Measurements from ENCODE around the gene SEC22A. TPM values are rescaled to one million over a fixed set of nuclear protein-coding genes. Genes with fewer than 3 reads are reported as not detected.

The SEC22A gene
- total RNA-seq, 1 experiment from 2014 or later = 46.3 TPM

DNA sequence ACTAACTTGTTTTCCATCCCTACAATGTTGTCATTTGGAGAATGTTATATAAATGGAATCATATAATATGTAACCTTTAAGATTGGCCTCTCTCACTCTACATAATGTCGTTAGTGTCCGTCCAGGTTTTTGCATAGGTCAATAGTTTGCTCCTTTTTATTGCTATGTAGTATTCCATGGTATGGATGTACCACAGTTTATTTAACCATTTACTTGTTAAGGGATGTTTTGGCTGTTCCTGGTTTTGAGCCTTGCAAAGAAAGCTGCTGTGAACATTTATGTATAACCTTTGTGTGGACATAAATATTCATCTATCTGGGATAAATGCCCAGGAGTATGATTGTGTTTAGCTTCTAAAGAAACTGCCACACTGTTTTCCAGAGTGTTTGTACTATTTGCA lies 34.1 kb upstream of the SEC22A start:
- no peaks in the 10 kb centered on the region for H3K9me2 ChIP-seq (replicated peaks; ENCODE audit: insufficient read depth, low read length)
- no peak overlapping the region for H3K27ac ChIP-seq (ENCODE audit: low read length)
- H3K79me2 ChIP-seq (ENCODE audit: low read length) = no peaks in the 10 kb centered on the region
- peaks cover 2% of the 10 kb centered on the region; the same call in 1 of the 2 replicates for H3K9me3 ChIP-seq (ENCODE audit: low read length)
- no peak for DNase-seq
- H3K27me3 ChIP-seq (ENCODE audit: low read length) = no peaks in the 10 kb centered on the region
- H4K20me1 ChIP-seq (ENCODE audit: insufficient read depth, low read depth, low read length) = no peaks in the 10 kb centered on the region
- no peak overlapping the region for H3K9ac ChIP-seq (ENCODE audit: low read length)
- no peak overlapping the region for H2AFZ ChIP-seq (ENCODE audit: low read length)
- H3K4me3 ChIP-seq (ENCODE audit: low read length) = no peak overlapping the region
- H3K36me3 ChIP-seq (ENCODE audit: insufficient read depth, low read length) = peaks cover 5% of the 10 kb centered on the region; the same call in 1 of the 2 replicates
- no peak overlapping the region for H3K4me2 ChIP-seq (ENCODE audit: low read depth, low read length, poor library complexity, severe bottlenecking)
- H3K4me1 ChIP-seq (ENCODE audit: low read length) = no peaks in the 10 kb centered on the region

DNA sequence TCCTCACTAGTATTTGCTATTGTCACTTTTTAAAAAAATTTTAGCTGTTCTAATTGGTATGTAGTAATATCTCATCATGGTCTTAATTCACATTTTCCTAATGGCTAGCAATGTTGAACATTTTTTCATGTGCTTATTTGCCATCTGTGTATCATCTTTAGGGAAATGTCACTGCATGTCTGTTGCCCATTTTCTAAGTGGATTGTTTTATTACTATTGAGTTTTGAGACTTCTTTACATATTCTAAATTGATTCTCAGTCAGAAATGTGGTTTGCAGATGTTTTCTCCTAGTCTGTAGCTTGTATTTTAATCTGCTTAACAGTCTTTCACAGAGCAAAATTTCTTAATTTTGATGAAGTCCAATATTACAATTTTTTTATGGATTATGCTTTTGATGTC lies 33.6 kb upstream of the SEC22A start:
- Histone ChIP-seq H3K27ac (ENCODE audit: low read length) (no peak overlapping the region), H3K9me3 (ENCODE audit: low read length) (peaks cover 2% of the 10 kb centered on the region; the same call in 1 of the 2 replicates), H3K4me2 (ENCODE audit: low read depth, low read length, poor library complexity, severe bottlenecking) (no peak overlapping the region), H2AFZ (ENCODE audit: low read length) (no peak overlapping the region), H3K9me2 (replicated peaks; ENCODE audit: insufficient read depth, low read length) (no peaks in the 10 kb centered on the region), H3K4me3 (ENCODE audit: low read length) (no peak overlapping the region), H3K9ac (ENCODE audit: low read length) (no peak overlapping the region), H3K36me3 (ENCODE audit: insufficient read depth, low read length) (peaks cover 5% of the 10 kb centered on the region; the same call in 1 of the 2 replicates), H3K27me3 (ENCODE audit: low read length) (no peaks in the 10 kb centered on the region), H4K20me1 (ENCODE audit: insufficient read depth, low read depth, low read length) (no peaks in the 10 kb centered on the region), H3K4me1 (ENCODE audit: low read length) (no peaks in the 10 kb centered on the region), H3K79me2 (ENCODE audit: low read length) (no peaks in the 10 kb centered on the region)
- DNase-seq = no peak

DNA sequence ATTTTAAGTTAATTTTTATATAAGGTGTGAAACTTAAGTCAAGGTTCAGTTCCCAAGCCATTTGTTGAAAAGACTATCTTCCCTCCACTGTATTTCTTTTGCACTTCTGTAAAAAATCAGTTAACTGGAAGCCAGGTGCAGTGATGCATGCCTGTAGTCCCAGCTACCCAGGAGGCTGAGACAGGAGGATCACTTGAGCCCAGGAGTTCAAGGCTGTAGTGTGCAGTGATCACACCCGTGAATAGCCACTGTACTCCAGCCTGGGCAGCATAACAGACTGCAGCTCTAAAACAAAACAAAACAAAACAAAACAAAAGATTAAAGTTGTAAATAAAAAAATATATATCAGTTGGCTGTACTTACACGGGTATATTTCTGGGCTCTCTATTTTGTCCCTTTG lies 33.1 kb upstream of the SEC22A start:
- Histone ChIP-seq H3K9me3 (ENCODE audit: low read length) (peaks cover 2% of the 10 kb centered on the region; the same call in 1 of the 2 replicates), H3K79me2 (ENCODE audit: low read length) (no peaks in the 10 kb centered on the region)
- no peak for DNase-seq

DNA sequence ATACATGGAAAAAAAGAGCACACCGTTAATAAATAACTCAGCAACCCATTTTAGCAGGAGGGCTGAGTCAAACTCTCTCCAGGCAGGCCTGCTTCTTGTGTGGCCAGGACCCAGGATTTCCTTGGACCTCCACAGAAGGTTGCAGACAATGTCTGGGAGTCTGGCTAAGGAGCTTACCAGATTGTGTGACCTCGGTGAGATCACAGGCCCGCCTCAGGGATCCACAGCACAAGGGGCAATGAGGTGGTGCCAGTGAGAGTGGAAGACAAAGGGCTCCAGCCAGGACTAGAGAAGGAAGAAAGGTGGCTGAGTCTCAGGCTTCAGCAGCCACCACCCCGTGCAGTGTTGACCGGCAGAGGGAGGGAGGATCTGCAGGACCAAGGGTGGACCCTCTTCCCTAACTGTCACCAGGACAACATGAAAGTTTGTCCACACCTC lies 32.2 kb upstream of the SEC22A start:
- Histone ChIP-seq H3K4me3 (ENCODE audit: low read length) (no peak overlapping the region), H3K4me1 (ENCODE audit: low read length) (no peaks in the 10 kb centered on the region), H3K9ac (ENCODE audit: low read length) (no peak overlapping the region), H3K9me3 (ENCODE audit: low read length) (peaks cover 2% of the 10 kb centered on the region; the same call in 1 of the 2 replicates), H3K36me3 (ENCODE audit: insufficient read depth, low read length) (peaks cover 5% of the 10 kb centered on the region; the same call in 1 of the 2 replicates), H3K79me2 (ENCODE audit: low read length) (no peaks in the 10 kb centered on the region), H2AFZ (ENCODE audit: low read length) (no peak overlapping the region), H3K4me2 (ENCODE audit: low read depth, low read length, poor library complexity, severe bottlenecking) (no peak overlapping the region), H3K9me2 (replicated peaks; ENCODE audit: insufficient read depth, low read length) (no peaks in the 10 kb centered on the region), H4K20me1 (ENCODE audit: insufficient read depth, low read depth, low read length) (no peaks in the 10 kb centered on the region), H3K27ac (ENCODE audit: low read length) (no peak overlapping the region), H3K27me3 (ENCODE audit: low read length) (no peaks in the 10 kb centered on the region)
- no peak for DNase-seq

More for the DNA sequence above, 33.1 kb upstream of the SEC22A start:
- H2AFZ ChIP-seq (ENCODE audit: low read length) = no peak overlapping the region
- no peaks in the 10 kb centered on the region for H3K4me1 ChIP-seq (ENCODE audit: low read length)
- H4K20me1 ChIP-seq (ENCODE audit: insufficient read depth, low read depth, low read length) = no peaks in the 10 kb centered on the region
- no peaks in the 10 kb centered on the region for H3K27me3 ChIP-seq (ENCODE audit: low read length)
- peaks cover 5% of the 10 kb centered on the region; the same call in 1 of the 2 replicates for H3K36me3 ChIP-seq (ENCODE audit: insufficient read depth, low read length)
- H3K9me2 ChIP-seq (replicated peaks; ENCODE audit: insufficient read depth, low read length) = no peaks in the 10 kb centered on the region
- no peak overlapping the region for H3K4me2 ChIP-seq (ENCODE audit: low read depth, low read length, poor library complexity, severe bottlenecking)
- H3K4me3 ChIP-seq (ENCODE audit: low read length) = no peak overlapping the region
- H3K27ac ChIP-seq (ENCODE audit: low read length) = no peak overlapping the region
- no peak overlapping the region for H3K9ac ChIP-seq (ENCODE audit: low read length)

DNA sequence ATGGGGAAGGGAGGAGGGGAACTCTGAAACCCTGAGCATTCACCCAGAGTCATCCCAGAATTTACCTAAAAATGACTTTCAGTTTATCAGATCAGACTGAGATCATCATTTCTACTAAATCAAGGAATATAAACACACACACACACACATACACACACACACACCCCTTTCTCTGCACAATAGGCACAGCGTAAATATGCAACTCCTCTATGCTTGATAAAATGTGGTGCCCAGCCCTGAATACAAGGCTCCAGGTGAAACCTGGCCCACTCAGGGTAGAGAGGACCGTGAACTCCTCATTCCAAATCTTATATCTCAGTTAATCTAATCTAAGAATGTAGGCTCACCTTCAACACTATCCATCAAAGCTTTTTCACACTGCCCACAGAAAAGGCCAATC lies 31.8 kb upstream of the SEC22A start:
- Histone ChIP-seq H3K9me3 (ENCODE audit: low read length) (peaks cover 2% of the 10 kb centered on the region; the same call in 1 of the 2 replicates), H3K4me1 (ENCODE audit: low read length) (no peaks in the 10 kb centered on the region), H3K4me3 (ENCODE audit: low read length) (no peak overlapping the region)

DNA sequence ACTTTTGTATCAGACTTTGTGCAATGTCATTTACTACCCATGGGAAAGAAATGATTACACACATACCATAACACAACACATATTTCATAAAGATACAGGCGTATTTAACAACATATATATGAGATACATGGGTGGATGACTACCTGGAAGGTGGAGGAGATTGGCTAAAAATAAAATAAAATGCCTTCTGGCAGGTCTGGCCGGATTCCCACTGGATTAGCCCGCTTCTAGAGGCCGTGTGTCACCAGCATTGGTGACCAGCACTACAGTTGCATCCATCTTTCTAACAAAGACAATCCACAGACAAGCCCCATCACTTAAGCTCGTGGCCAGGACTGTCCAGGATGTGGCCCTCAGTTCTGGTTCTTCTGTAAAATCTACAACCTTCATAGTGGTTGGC lies 21.0 kb upstream of the SEC22A start:
- Histone ChIP-seq H4K20me1 (ENCODE audit: insufficient read depth, low read depth, low read length) (no peaks in the 10 kb centered on the region), H3K79me2 (ENCODE audit: low read length) (no peaks in the 10 kb centered on the region), H3K36me3 (ENCODE audit: insufficient read depth, low read length) (no peaks in the 10 kb centered on the region), H3K9ac (ENCODE audit: low read length) (no peak overlapping the region), H3K4me3 (ENCODE audit: low read length) (no peak overlapping the region), H2AFZ (ENCODE audit: low read length) (no peak overlapping the region), H3K9me2 (replicated peaks; ENCODE audit: insufficient read depth, low read length) (no peaks in the 10 kb centered on the region), H3K27me3 (ENCODE audit: low read length) (no peaks in the 10 kb centered on the region), H3K4me1 (ENCODE audit: low read length) (no peaks in the 10 kb centered on the region), H3K4me2 (ENCODE audit: low read depth, low read length, poor library complexity, severe bottlenecking) (no peak overlapping the region), H3K27ac (ENCODE audit: low read length) (no peak overlapping the region), H3K9me3 (ENCODE audit: low read length) (peaks cover 2% of the 10 kb centered on the region; the same call in 1 of the 2 replicates)
- DNase-seq = no peak

More for the DNA sequence above, 31.8 kb upstream of the SEC22A start:
- Histone ChIP-seq H3K4me2 (ENCODE audit: low read depth, low read length, poor library complexity, severe bottlenecking) (no peak overlapping the region), H3K27me3 (ENCODE audit: low read length) (no peaks in the 10 kb centered on the region), H4K20me1 (ENCODE audit: insufficient read depth, low read depth, low read length) (no peaks in the 10 kb centered on the region), H3K79me2 (ENCODE audit: low read length) (no peaks in the 10 kb centered on the region), H2AFZ (ENCODE audit: low read length) (no peak overlapping the region), H3K27ac (ENCODE audit: low read length) (no peak overlapping the region), H3K36me3 (ENCODE audit: insufficient read depth, low read length) (peaks cover 3% of the 10 kb centered on the region; the same call in 1 of the 2 replicates), H3K9ac (ENCODE audit: low read length) (no peak overlapping the region), H3K9me2 (replicated peaks; ENCODE audit: insufficient read depth, low read length) (no peaks in the 10 kb centered on the region)
- DNase-seq = no peak

DNA sequence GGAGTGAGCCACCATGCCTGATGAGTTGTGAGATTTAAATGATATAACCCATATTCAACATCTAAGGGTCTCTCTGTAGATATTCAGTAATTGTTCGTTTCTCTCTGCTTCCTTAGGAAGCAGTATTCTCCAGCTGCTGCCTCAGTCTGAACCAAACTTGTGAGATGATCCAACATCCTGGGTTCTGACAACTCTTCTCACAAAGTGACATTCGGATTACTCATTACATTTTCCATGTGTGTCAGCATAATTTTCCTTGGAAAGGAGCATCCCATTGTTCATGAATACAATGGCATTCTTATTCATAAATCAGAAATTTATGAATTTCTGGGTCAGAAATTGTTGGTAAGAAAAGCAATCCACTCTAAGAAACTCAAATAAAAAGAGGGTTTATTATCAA lies 15.0 kb upstream of the SEC22A start:
- no peak for DNase-seq

DNA sequence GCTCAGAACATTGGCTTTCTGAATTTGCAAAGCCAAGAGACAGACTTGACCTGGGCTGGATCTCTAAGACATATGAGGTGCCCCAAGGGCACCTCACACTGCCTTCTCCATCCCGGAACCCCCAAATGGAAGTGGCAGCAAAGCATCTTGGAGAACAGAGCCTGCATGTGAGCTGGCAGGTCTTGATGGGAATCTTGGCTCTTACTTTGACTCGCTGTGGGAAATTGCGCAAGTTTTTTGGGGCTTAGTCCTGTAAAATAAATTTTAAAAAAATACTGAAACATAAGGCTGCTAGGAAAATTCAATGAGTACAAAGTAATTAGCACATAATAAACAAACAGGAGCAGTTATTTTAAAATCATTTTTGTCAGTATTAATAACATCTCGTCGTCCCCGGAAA lies 13.7 kb upstream of the SEC22A start:
- no peaks in the 10 kb centered on the region for H3K36me3 ChIP-seq (ENCODE audit: insufficient read depth, low read length)
- H3K9ac ChIP-seq (ENCODE audit: low read length) = no peak overlapping the region
- no peak overlapping the region for H3K4me3 ChIP-seq (ENCODE audit: low read length)
- no peak overlapping the region for H2AFZ ChIP-seq (ENCODE audit: low read length)
- H3K9me3 ChIP-seq (ENCODE audit: low read length) = no peaks in the 10 kb centered on the region
- no peaks in the 10 kb centered on the region for H3K27me3 ChIP-seq (ENCODE audit: low read length)
- no peaks in the 10 kb centered on the region for H4K20me1 ChIP-seq (ENCODE audit: insufficient read depth, low read depth, low read length)
- H3K4me1 ChIP-seq (ENCODE audit: low read length) = no peaks in the 10 kb centered on the region
- no peak overlapping the region for H3K27ac ChIP-seq (ENCODE audit: low read length)
- no peaks in the 10 kb centered on the region for H3K79me2 ChIP-seq (ENCODE audit: low read length)
- H3K9me2 ChIP-seq (replicated peaks; ENCODE audit: insufficient read depth, low read length) = no peaks in the 10 kb centered on the region
- no peak for DNase-seq
- H3K4me2 ChIP-seq (ENCODE audit: low read depth, low read length, poor library complexity, severe bottlenecking) = no peak overlapping the region

More for the DNA sequence above, 15.0 kb upstream of the SEC22A start:
- H3K27ac ChIP-seq (ENCODE audit: low read length) = no peak overlapping the region
- no peaks in the 10 kb centered on the region for H4K20me1 ChIP-seq (ENCODE audit: insufficient read depth, low read depth, low read length)
- H3K9ac ChIP-seq (ENCODE audit: low read length) = no peak overlapping the region
- H3K9me2 ChIP-seq (replicated peaks; ENCODE audit: insufficient read depth, low read length) = no peaks in the 10 kb centered on the region
- no peak overlapping the region for H2AFZ ChIP-seq (ENCODE audit: low read length)
- H3K4me3 ChIP-seq (ENCODE audit: low read length) = no peak overlapping the region
- H3K4me1 ChIP-seq (ENCODE audit: low read length) = no peaks in the 10 kb centered on the region
- H3K9me3 ChIP-seq (ENCODE audit: low read length) = peaks cover 2% of the 10 kb centered on the region; the same call in 1 of the 2 replicates
- no peaks in the 10 kb centered on the region for H3K36me3 ChIP-seq (ENCODE audit: insufficient read depth, low read length)
- no peaks in the 10 kb centered on the region for H3K79me2 ChIP-seq (ENCODE audit: low read length)
- no peak overlapping the region for H3K4me2 ChIP-seq (ENCODE audit: low read depth, low read length, poor library complexity, severe bottlenecking)
- H3K27me3 ChIP-seq (ENCODE audit: low read length) = no peaks in the 10 kb centered on the region
